ENCODE measurements around the gene TMEM259. TPM values are rescaled to one million over a fixed set of nuclear protein-coding genes. Genes with fewer than 3 reads are reported as not detected.

Gene TMEM259
- total RNA-seq, 2 experiments from 2014 or later: 107 to 109 TPM

GRCh38 chr19:1064661-1065605 lies 44.0 kb upstream of the TMEM259 start:
- POLR2A ChIA-PET: interaction anchor here (0.6 to 5.1 kb wide), 9 partner anchors 11 to 362 kb away, joined by 3 to 55 read pairs (median 4); partner anchors contain the start of genes CIRBP and GPX4
- H3K9me3 Mint-ChIP-seq: no peaks in the 10 kb centered on the region
- H3K36me3 Mint-ChIP-seq: peaks cover 12% of the 10 kb centered on the region
- H3K27me3 Mint-ChIP-seq: no peaks in the 10 kb centered on the region
- intact Hi-C loops (cut with micrococcal nuclease): no loop called here
- DNase-seq: peak; percentile 80
- CTCF ChIA-PET: interaction anchor here (0.6 to 5.2 kb wide), 23 partner anchors 8 to 384 kb away, joined by 3 to 41 read pairs (median 5); partner anchors contain the start of genes ABCA7, ATP5F1D, CIRBP and CNN2
- no peak overlapping the region for H3K27ac Mint-ChIP-seq
- H3K4me3 Mint-ChIP-seq: peak overlapping the region; percentile 5
- H3K4me1 Mint-ChIP-seq (ENCODE audit: low read depth): peaks cover 24% of the 10 kb centered on the region

- Mint-ChIP-seq H3K27me3 (no peaks in the 10 kb centered on the region), H3K27ac (no peak overlapping the region), H3K4me3 (no peak overlapping the region), H3K4me1 (ENCODE audit: low read depth) (peaks cover 21% of the 10 kb centered on the region), H3K9me3 (no peaks in the 10 kb centered on the region), H3K36me3 (peaks cover 9% of the 10 kb centered on the region)
- intact Hi-C loops (cut with micrococcal nuclease): no loop called here
- CTCF ChIA-PET: interaction anchor here (0.6 to 5.2 kb wide), 18 partner anchors 11 to 384 kb away, joined by 3 to 41 read pairs (median 5); partner anchors contain the start of genes ABCA7, ATP5F1D, CIRBP and CNN2
- no peak for DNase-seq
- POLR2A ChIA-PET: interaction anchor here (1.0 to 5.1 kb wide), 5 partner anchors 12 to 361 kb away, joined by 3 to 55 read pairs (median 5); partner anchors contain the start of genes CIRBP and GPX4
Measured at GRCh38 chr19:1063909-1064660, 43.2 kb upstream of the TMEM259 start.

GRCh38 chr19:1063030-1063908 lies 42.3 kb upstream of the TMEM259 start:
- POLR2A ChIA-PET: no interaction called here
- DNase-seq: peak; percentile 86
- no peak overlapping the region for H3K27ac Mint-ChIP-seq
- CTCF ChIA-PET: interaction anchor here (0.7 to 5.2 kb wide), 2 partner anchors 23 to 178 kb away, joined by 4 to 31 read pairs; partner anchors contain the start of gene ABCA7
- peaks cover 2% of the 10 kb centered on the region for H3K36me3 Mint-ChIP-seq
- no peak overlapping the region for H3K4me3 Mint-ChIP-seq
- intact Hi-C loops (cut with micrococcal nuclease): no loop called here
- no peaks in the 10 kb centered on the region for H3K9me3 Mint-ChIP-seq
- H3K27me3 Mint-ChIP-seq: no peaks in the 10 kb centered on the region
- peaks cover 15% of the 10 kb centered on the region for H3K4me1 Mint-ChIP-seq (ENCODE audit: low read depth)

- POLR2A ChIA-PET: no interaction called here
- CTCF ChIA-PET: interaction anchor here (0.7 to 5.2 kb wide), 2 partner anchors 23 to 179 kb away, joined by 4 to 31 read pairs; partner anchors contain the start of gene ABCA7
- H3K9me3 Mint-ChIP-seq: no peaks in the 10 kb centered on the region
Measured at GRCh38 chr19:1062387-1063029, 41.6 kb upstream of the TMEM259 start.

GRCh38 chr19:1061987-1062386 lies 41.1 kb upstream of the TMEM259 start:
- POLR2A ChIA-PET: no interaction called here
- H3K36me3 Mint-ChIP-seq: no peaks in the 10 kb centered on the region

More at GRCh38 chr19:1062387-1063029, 41.6 kb upstream of the TMEM259 start:
- Mint-ChIP-seq H3K27me3 (no peaks in the 10 kb centered on the region), H3K4me3 (no peak overlapping the region), H3K36me3 (no peaks in the 10 kb centered on the region), H3K4me1 (ENCODE audit: low read depth) (peaks cover 22% of the 10 kb centered on the region), H3K27ac (no peak overlapping the region)
- no peak for DNase-seq
- intact Hi-C loops (cut with micrococcal nuclease): no loop called here

GRCh38 chr19:1060689-1061088 lies 39.8 kb upstream of the TMEM259 start:
- POLR2A ChIA-PET: no interaction called here
- H3K9me3 Mint-ChIP-seq: no peaks in the 10 kb centered on the region
- no peak for DNase-seq
- CTCF ChIA-PET: no interaction called here
- H3K36me3 Mint-ChIP-seq: no peaks in the 10 kb centered on the region
- no peaks in the 10 kb centered on the region for H3K27me3 Mint-ChIP-seq
- no peak overlapping the region for H3K27ac Mint-ChIP-seq
- peaks cover 23% of the 10 kb centered on the region for H3K4me1 Mint-ChIP-seq (ENCODE audit: low read depth)
- intact Hi-C loops (cut with micrococcal nuclease): no loop called here
- no peak overlapping the region for H3K4me3 Mint-ChIP-seq

More at GRCh38 chr19:1061987-1062386, 41.1 kb upstream of the TMEM259 start:
- no peak for DNase-seq
- Mint-ChIP-seq H3K9me3 (no peaks in the 10 kb centered on the region), H3K4me1 (ENCODE audit: low read depth) (peaks cover 25% of the 10 kb centered on the region), H3K27ac (no peak overlapping the region), H3K4me3 (no peak overlapping the region), H3K27me3 (no peaks in the 10 kb centered on the region)
- CTCF ChIA-PET: interaction anchor here (0.7 kb wide), 1 partner anchor 179 kb away, joined by 4 read pairs; no protein-coding TSS in a partner anchor
- intact Hi-C loops (cut with micrococcal nuclease): no loop called here

- Mint-ChIP-seq H3K36me3 (no peaks in the 10 kb centered on the region), H3K27ac (peak overlapping the region; percentile 16), H3K4me3 (no peak overlapping the region), H3K27me3 (no peaks in the 10 kb centered on the region), H3K9me3 (no peaks in the 10 kb centered on the region), H3K4me1 (ENCODE audit: low read depth) (peaks cover 11% of the 10 kb centered on the region)
- CTCF ChIA-PET: interaction anchor here (1.0 to 2.5 kb wide), 7 partner anchors 10 to 208 kb away, joined by 3 to 12 read pairs (median 4); partner anchors contain the start of gene ARHGAP45
- POLR2A ChIA-PET: interaction anchor here (0.6 to 1.1 kb wide), 3 partner anchors 9 to 73 kb away, joined by 3 read pairs; partner anchors contain the start of gene ARHGAP45
- intact Hi-C loops (cut with micrococcal nuclease): loop anchor here (5.0 kb wide), 1 partner anchor 134 kb away; no protein-coding TSS in a partner anchor
- DNase-seq: no peak
Measured at GRCh38 chr19:1058112-1058511, 37.2 kb upstream of the TMEM259 start.

- Mint-ChIP-seq H3K36me3 (no peaks in the 10 kb centered on the region), H3K27me3 (no peaks in the 10 kb centered on the region), H3K9me3 (no peaks in the 10 kb centered on the region), H3K4me1 (ENCODE audit: low read depth) (peaks cover 11% of the 10 kb centered on the region), H3K4me3 (no peak overlapping the region), H3K27ac (peak overlapping the region; percentile 40)
- ChIA-PET POLR2A (interaction anchor here (0.6 to 1.1 kb wide), 4 partner anchors 10 to 330 kb away, joined by 3 read pairs; partner anchors contain the start of gene ARHGAP45), CTCF (interaction anchor here (1.0 to 2.5 kb wide), 8 partner anchors 10 to 209 kb away, joined by 3 to 12 read pairs (median 4); partner anchors contain the start of gene ARHGAP45)
- intact Hi-C loops (cut with micrococcal nuclease): loop anchor here (5.0 kb wide), 1 partner anchor 135 kb away; no protein-coding TSS in a partner anchor
- DNase-seq: peak; percentile 62
Measured at GRCh38 chr19:1057176-1057855, 36.4 kb upstream of the TMEM259 start.

GRCh38 chr19:1055886-1056620 lies 35.1 kb upstream of the TMEM259 start:
- no peak for DNase-seq
- peaks cover 15% of the 10 kb centered on the region for H3K4me1 Mint-ChIP-seq (ENCODE audit: low read depth)
- CTCF ChIA-PET: interaction anchor here (0.6 to 2.5 kb wide), 3 partner anchors 10 to 188 kb away, joined by 3 to 12 read pairs (median 4); partner anchors contain the start of gene ARHGAP45
- POLR2A ChIA-PET: no interaction called here
- no peak overlapping the region for H3K4me3 Mint-ChIP-seq
- H3K9me3 Mint-ChIP-seq: no peaks in the 10 kb centered on the region
- no peaks in the 10 kb centered on the region for H3K27me3 Mint-ChIP-seq
- intact Hi-C loops (cut with micrococcal nuclease): loop anchor here (5.0 kb wide), 1 partner anchor 136 kb away; no protein-coding TSS in a partner anchor
- peak overlapping the region; percentile 18 for H3K27ac Mint-ChIP-seq
- H3K36me3 Mint-ChIP-seq: peaks cover 1% of the 10 kb centered on the region
